ENCODE results near the gene CHPF.

- TF ChIP-seq EZH2 (IDR thresholded peaks at IDR 0.05; ENCODE audit: insufficient read depth, poor library complexity, severe bottlenecking) (no peak), EZH2phosphoT487 (IDR thresholded peaks at IDR 0.05; ENCODE audit: insufficient read depth, low read depth) (no peak)
These were observed 34.4 kb downstream of the CHPF start for GRCh38 chr2:219508971-219509779.
